ENCODE measurements around the gene AXDND1. TPM values are rescaled to one million over a fixed set of nuclear protein-coding genes. Genes with fewer than 3 reads are reported as not detected.
"Not testable (repeated sequence)": the region's sequence is repeated elsewhere in the genome, so short reads cannot be mapped to it uniquely, and the experiment has no call there.

Gene AXDND1
- total and polyA plus RNA-seq, 12 donors: 0.03 to 0.17 (median 0.15) TPM; not detected in 8

GRCh38 chr1:179424610-179425009, 58.8 kb downstream of the AXDND1 start:
- DNase-seq: no peak
- Histone ChIP-seq H3K9me3 (peaks cover 0 to 45% (median 9%) of the 10 kb centered on the region in 11 donors), H3K36me3 (no peaks in the 10 kb centered on the region), H3K27me3 (no peaks in the 10 kb centered on the region), H3K27ac (no peak overlapping the region), H3K4me1 (no peaks in the 10 kb centered on the region), H3K4me3 (no peak overlapping the region)
- no peak for ATAC-seq
- intact Hi-C loops (cut with DNase I): no loop called here
- WGBS, 2 donors: 96% methylated on average over 2 of the region's 2 CpGs
- TF ChIP-seq, protein P1, sequence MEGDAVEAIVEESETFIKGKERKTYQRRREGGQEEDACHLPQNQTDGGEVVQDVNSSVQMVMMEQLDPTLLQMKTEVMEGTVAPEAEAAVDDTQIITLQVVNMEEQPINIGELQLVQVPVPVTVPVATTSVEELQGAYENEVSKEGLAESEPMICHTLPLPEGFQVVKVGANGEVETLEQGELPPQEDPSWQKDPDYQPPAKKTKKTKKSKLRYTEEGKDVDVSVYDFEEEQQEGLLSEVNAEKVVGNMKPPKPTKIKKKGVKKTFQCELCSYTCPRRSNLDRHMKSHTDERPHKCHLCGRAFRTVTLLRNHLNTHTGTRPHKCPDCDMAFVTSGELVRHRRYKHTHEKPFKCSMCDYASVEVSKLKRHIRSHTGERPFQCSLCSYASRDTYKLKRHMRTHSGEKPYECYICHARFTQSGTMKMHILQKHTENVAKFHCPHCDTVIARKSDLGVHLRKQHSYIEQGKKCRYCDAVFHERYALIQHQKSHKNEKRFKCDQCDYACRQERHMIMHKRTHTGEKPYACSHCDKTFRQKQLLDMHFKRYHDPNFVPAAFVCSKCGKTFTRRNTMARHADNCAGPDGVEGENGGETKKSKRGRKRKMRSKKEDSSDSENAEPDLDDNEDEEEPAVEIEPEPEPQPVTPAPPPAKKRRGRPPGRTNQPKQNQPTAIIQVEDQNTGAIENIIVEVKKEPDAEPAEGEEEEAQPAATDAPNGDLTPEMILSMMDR (IDR thresholded peaks at IDR 0.05): no peak

GRCh38 chr1:179425186-179425585, 59.4 kb downstream of the AXDND1 start:
- H3K9me3 ChIP-seq: peaks cover 0 to 43% (median 9%) of the 10 kb centered on the region in 11 donors
- no peaks in the 10 kb centered on the region for H3K36me3 ChIP-seq
- DNase-seq (no peak), ATAC-seq (no peak)
- TF ChIP-seq, protein P1 (IDR thresholded peaks at IDR 0.05): no peak
- H3K27ac ChIP-seq: no peak overlapping the region
- intact Hi-C loops (cut with DNase I): no loop called here
- no peaks in the 10 kb centered on the region for H3K27me3 ChIP-seq
- H3K4me3 ChIP-seq: no peak overlapping the region
- H3K4me1 ChIP-seq: no peaks in the 10 kb centered on the region

DNA sequence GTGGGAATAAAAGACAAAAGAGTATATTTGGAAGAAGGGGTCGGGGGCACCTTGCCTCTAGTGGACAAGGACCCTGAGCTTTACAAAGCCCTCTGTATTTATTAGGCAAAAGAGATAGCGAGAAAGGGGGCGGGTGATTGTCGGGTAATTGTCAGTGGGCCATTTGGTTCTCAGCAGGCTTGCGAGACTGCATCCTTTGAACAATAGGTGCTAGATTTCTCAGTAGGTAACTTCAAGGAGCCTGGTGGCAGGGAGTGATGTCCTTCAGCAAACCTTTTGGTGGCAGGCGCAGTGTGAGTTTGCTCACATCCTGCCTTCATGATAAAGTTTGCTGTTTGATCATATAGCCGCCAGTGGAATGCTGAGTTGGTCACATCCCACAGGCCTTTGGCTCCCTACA, 71.4 kb downstream of the AXDND1 start:
- 64 to 80% methylated on average over 7 of the region's 7 CpGs for WGBS, 2 donors
- Histone ChIP-seq H3K36me3 (no peaks in the 10 kb centered on the region), H3K27ac (no peak overlapping the region), H3K4me1 (no peaks in the 10 kb centered on the region), H3K4me3 (no peak overlapping the region), H3K27me3 (peaks cover 0 to 3% (median 0%) of the 10 kb centered on the region in 7 donors), H3K9me3 (peaks cover 0 to 7% (median 0%) of the 10 kb centered on the region in 11 donors)
- no peak for ATAC-seq
- TF ChIP-seq, protein P1 (IDR thresholded peaks at IDR 0.05): no peak
- intact Hi-C loops (cut with DNase I): no loop called here
- DNase-seq: no peak

DNA sequence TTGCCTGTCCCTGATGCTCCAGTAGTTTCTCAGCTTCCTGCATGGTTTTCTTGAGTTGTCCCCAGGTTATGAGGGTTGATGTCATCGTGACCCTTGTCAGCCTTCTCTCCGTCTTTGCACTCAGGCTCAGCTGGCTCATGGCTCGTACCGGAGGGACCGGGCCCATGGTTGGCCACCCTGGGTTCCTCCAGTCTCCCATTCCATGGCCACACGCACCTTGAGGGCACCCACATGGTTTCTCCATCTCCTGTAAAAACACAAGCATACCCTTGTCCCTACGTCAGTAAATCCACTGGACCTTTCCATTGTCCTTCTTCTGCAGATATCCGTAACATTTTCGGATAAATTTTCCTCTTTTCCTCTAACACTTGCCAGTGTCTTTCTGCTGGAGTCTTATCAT, 73.9 kb downstream of the AXDND1 start:
- not testable (repeated sequence) for DNase-seq, ATAC-seq
- WGBS, 2 donors: 84 to 85% methylated on average over 9 of the region's 9 CpGs

DNA sequence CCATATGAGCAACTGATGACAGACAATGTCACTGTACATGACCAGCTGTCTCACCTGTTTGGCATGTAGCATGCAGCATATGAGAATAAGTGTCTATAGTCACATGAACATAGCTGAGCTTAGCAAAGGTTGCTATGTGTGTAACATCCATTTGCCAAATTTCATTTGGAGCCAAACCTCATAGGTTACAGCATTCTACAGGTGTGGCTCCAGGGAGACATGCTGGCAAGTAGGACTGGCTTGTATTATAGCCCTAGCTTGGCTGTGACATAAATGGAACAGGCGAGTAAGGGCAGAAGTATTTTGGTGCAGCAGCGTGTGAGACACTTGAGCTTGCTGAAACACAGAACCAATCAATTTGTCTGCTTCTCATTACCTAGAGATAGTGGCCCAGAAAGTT, 74.5 kb downstream of the AXDND1 start:
- H3K4me1 ChIP-seq; ATAC-seq; H3K36me3 ChIP-seq; H3K4me3 ChIP-seq; H3K27ac ChIP-seq; intact Hi-C loops (cut with DNase I); H3K9me3 ChIP-seq; H3K27me3 ChIP-seq; DNase-seq: not testable (repeated sequence)
- 77 to 78% methylated on average over 2 of the region's 2 CpGs for WGBS, 2 donors

More for the DNA sequence above, 73.9 kb downstream of the AXDND1 start:
- H3K9me3 ChIP-seq; H3K36me3 ChIP-seq; H3K27ac ChIP-seq; H3K4me1 ChIP-seq; intact Hi-C loops (cut with DNase I); H3K27me3 ChIP-seq; H3K4me3 ChIP-seq: not testable (repeated sequence)

Data from heart right ventricle (tissue), 16 donors.